GM18870 (cell line): Measurements from ENCODE around the gene MBD2.
"Not testable (repeated sequence)": the region's sequence is repeated elsewhere in the genome, so short reads cannot be mapped to it uniquely, and the experiment has no call there.

ENCODE experiments used
- ATAC-seq: cut with Tn5 transposase; IDR thresholded peaks from one replicate; pipeline ENCODE4 v1.9.1; 2021; ENCODE audit warnings: moderate library complexity; ENCODE audit not compliant: unreplicated experiment

The MBD2 gene

DNA sequence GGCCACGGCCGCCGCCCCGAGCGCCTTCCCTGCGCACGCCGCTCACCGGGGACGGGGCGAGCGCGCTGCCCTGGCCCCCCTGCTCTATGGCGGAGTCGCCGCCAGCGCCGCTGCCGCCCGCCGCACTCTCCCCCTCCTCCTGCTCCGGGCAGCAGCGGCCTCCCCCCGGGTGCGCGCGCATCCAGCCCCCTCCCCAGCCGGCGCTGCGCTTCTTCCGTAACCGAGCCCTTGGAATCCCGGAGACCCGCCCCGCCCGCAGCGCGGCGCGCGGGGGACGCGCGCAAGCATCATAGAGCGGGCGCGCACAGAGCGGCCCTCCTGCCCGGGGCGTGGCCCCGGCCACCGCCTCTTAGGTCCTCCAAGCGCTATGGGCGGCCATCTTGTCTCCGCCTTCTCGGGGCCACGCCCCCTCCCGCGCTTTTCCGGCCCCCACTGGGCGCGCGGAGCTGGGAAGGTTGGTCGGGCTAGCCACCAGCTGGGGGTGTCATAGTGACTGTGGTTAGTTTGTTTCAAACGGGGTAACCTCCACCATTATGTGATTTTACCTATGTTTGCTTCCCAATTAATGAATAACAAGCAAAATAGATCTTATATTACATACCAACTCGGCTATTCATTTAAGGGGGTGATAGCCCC, at the start of gene MBD2:
MBD2 (minus strand) TSS at position 291 of the 636 bp plus-strand sequence; CDS start at position 181, 110 bp downstream.
- peak; percentile 66 for ATAC-seq

- ATAC-seq = peak; percentile 31
Observed at GRCh38 chr18:54269893-54270844, 45.7 kb upstream of the MBD2 start.

- ATAC-seq = no peak
Observed at GRCh38 chr18:54268751-54269150, 44.3 kb upstream of the MBD2 start.

DNA sequence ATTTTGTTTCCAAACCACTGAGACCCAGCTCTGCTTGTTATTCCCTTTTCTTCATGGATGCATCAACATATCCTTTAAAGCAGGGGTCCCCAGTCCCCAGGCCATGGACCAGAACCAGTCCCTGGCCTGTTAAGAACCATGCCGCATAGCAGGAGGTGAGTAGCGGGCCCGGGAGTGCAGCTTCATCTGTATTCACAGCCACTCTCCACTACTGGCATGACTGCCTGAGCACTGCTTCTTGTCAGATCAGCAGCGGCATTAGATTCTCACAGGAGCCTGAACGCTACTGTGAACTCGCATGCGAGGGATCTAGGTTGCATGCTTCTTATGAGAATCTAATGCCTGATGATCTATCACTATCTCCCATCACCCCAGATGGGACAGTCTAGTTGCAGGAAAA, 43.2 kb upstream of the MBD2 start:
- no peak for ATAC-seq

GRCh38 chr18:54263904-54264336, 39.5 kb upstream of the MBD2 start:
- peak; percentile 82 for ATAC-seq

DNA sequence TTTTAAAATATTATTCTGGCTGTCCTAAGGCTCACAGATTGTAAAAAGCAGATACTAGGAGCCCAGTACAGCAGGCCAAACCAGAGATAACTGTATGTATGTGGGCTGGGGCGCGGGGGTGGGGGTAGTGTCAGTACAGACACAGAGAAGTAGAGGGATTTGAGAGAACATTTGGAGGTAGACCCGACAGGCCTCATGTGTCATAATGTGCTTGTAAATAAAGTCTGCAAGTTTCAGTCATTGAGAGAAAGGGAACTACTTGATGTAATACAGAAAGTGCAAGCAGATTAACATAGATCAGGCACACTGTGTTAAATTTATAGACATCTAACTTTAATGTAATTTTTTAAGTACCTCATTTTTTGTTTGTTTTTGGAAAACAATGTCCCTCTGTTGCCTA, 37.4 kb upstream of the MBD2 start:
- ATAC-seq = peak; percentile 86

DNA sequence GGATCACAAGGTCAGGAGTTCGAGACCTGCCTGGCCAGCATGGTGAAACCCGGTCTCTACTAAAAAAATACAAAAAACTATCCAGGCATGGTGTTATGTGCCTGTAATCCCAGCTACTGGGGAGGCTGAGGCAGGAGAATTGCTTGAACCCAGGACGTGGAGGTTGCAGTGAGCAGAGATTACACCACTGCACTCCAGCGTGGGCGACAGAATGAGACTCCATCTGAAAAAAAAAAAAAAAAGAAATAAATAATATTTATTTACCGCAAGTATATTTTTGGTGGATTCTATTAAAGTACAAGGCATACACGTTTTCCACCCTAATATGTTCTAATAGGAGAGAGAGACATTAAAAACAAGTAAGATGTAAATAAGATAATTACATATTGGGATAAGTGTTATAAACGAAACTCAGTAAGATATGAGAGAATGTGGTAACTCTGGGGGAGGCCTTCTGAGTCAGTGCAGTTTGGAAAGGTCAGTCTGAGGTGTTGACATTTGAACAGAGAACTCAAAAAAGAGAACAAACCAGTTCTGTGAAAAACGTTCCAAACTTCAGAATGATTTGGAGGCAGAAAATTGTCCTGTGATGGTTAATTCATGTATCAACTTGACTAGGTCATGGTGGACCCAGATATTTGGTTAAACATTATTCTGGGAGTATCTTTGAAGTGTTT, 36.1 kb upstream of the MBD2 start:
- ATAC-seq = peak; percentile 28

DNA sequence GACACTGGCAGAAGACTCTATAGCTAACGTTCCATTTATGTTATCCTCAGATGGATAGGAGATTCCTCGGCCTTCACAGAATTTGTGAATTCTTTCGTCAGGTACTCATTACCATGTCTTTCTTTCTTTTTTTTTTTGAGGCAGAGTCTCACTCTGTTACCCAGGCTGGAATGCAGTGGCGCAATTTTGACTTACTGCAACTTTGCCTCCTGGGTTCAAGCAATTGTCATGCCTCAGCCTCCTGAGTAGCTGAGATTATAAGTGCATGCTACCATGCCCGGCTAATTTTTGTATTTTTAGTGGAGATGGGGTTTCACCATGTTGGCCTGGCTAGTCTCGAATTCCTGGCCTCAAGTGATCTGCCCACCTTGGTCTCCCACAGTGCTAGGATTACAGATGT, 33.3 kb upstream of the MBD2 start:
- ATAC-seq = not testable (repeated sequence)

DNA sequence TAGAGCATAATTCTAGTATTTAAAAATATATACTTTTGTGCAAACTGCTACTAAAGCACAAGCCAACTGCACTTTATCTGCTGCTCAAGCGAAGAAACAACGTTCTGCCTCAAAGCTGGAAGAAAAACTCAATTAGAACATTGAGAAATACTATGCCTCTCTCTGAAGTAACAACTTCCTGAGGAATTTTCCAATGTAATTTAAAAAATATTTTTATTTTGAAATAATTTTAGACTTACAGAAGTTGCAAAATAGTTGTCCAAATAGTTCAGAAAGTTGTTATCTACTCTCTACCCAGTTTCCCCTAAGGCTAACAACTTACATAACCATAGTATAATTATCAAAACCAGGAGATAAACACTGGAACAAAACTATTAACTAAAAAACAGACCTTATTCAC, 32.5 kb upstream of the MBD2 start:
- no peak for ATAC-seq

- no peak for ATAC-seq
Observed at GRCh38 chr18:54255141-54255540, 30.7 kb upstream of the MBD2 start.

- no peak for ATAC-seq
Observed at GRCh38 chr18:54254265-54254758, 29.8 kb upstream of the MBD2 start.

- no peak for ATAC-seq
Observed at GRCh38 chr18:54251606-54252390, 27.3 kb upstream of the MBD2 start.

GRCh38 chr18:54250846-54251261, 26.4 kb upstream of the MBD2 start:
- ATAC-seq = peak; percentile 93

DNA sequence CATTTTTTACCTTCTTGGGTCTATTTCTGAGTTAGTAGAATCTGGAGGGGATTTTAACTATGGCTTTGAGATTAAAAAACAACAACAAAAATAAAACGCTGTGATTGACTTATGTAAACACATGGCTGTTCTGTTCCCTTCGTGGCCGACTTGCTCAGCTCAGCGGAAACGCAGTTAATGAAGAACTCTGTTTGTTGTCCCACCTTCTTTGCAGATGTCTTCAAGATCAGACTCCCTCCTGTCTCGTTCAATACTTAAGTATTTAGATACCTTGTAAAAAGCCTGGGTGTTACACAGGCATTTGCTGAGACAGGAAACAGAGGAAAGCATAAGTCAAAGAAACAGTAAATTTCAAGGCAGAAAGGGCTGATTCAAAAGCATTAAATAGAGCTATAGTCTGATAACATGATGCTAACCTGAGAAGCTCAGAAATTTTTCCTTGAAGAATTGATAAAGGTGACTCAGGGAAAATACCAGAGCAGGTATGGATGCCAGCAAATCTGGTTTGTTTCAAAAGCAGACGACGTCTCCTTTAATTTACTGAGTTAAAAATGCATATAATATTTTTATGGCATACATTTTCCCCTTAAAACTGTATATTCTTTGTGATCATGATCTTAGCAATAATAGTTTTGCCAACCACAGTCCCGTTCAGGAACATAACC, 23.2 kb upstream of the MBD2 start:
- ATAC-seq = no peak

DNA sequence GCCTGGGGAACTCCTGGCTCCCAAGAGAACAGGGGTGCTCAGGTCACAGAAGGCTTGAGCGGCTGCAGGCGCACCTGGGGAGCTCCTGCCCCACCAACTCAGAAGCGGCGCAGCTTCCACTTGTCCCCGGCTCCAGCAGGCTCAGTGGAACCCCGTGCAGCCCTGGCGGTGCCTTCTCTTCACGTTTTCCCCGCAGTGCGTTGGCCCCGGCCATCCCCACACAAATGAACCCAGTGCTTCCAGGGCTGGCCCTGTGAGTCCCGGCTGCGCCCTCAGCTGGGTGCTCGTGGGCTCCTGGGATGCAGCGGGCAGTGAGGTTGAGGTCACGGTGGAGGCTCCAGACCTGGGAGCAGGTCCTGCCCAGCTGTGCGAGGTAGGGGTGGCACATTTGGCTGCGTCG, 17.9 kb upstream of the MBD2 start:
- ATAC-seq = no peak

- ATAC-seq = no peak
Observed at GRCh38 chr18:54241483-54241882, 17.0 kb upstream of the MBD2 start.

GRCh38 chr18:54240629-54241107, 16.2 kb upstream of the MBD2 start:
- ATAC-seq = no peak

GRCh38 chr18:54239601-54240000, 15.1 kb upstream of the MBD2 start:
- ATAC-seq = no peak

DNA sequence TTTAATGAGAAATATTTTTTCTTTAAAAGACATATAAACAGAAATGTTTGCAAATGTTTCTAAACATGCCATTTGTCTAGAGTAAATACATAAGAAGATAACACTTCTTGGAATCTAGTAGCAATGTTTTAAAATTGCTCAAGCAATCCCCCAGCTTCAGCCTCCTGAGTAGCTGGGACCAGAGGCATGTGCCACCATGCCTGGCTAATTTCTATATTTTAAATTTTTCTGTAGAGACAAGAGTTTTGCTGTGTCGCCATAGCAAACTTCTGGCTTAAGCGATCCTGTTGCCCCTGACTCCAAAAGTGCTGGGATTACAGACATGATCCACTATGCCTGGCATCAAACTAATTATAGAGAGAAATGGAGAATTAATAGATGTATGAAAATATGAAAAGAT, 14.6 kb upstream of the MBD2 start:
- ATAC-seq = no peak
